GM12878 (cell line): Measurements from ENCODE around the gene PIK3R4. TPM values are rescaled to one million over a fixed set of nuclear protein-coding genes. Genes with fewer than 3 reads are reported as not detected.

Source experiments
- ATAC-seq: fragments of 200-7000 bp; cut with Tn5 transposase; 3 replicates; pipeline ENCODE4 v1.9.1; 2020; ENCODE audit warnings: mild to moderate bottlenecking, moderate library complexity
- BruUV-seq: library from RNA; stranded (reverse); fragments of 400-500 nt; replicated peaks from 2 replicates; lab custom pipeline; 2021; lab: Mats Ljungman, UMichigan
- CTCF ChIA-PET: fragments of 300-600 bp; sonication (Branson Sonifier 250); formaldehyde crosslinking; extraction: SDS; loops from one replicate; lab custom pipeline; 2021; ENCODE audit warnings: inconsistent platforms; lab: Yijun Ruan, JAX
- POLR2A ChIA-PET: fragments of 350-600 bp; formaldehyde crosslinking; extraction: SDS; loops from one replicate; lab custom pipeline; 2021; ENCODE audit warnings: inconsistent platforms; lab: Charles Lee
- RAD21 ChIA-PET: fragments of 300-600 bp; sonication (Branson Sonifier 250); formaldehyde crosslinking; loops from one replicate; lab custom pipeline; 2023; ENCODE audit warnings: antibody characterized with exemption; ENCODE audit not compliant: unreplicated experiment; lab: Charles Lee
- SMC1A ChIA-PET: fragments of 300-600 bp; sonication (Branson Sonifier 250); formaldehyde crosslinking; loops from one replicate; lab custom pipeline; 2023; ENCODE audit not compliant: unreplicated experiment, uncharacterized antibody; lab: Charles Lee
- DNase-seq: peaks from one replicate; pipeline ENCODE4 v3.0.0-alpha.2; 2011; ENCODE audit warnings: low read depth, low spot score
- FAIRE-seq: peaks from 3 replicates; lab custom pipeline; 2011; peaks lifted over from hg19 to GRCh38; lab: Jason Lieb, UNC
- H2AFZ ChIP-seq: 2 replicates; pipeline ENCODE4 v1.6.0; 2011; ENCODE audit warnings: low read depth, low read length, control low read depth; ENCODE audit not compliant: control insufficient read depth
- H3K27ac ChIP-seq: 2 replicates; pipeline ENCODE4 v1.5.1; 2011; ENCODE audit warnings: control low read depth; ENCODE audit not compliant: control insufficient read depth, insufficient read depth
- H3K27me3 ChIP-seq, 2 experiments: replicated peaks in 1 of 2; 2 replicates each; pipeline versions ENCODE4 v1.6.0 to v1.6.1; 2011; ENCODE audit warnings: low read length in 1 of 2; ENCODE audit not compliant: control insufficient read depth in 2 of 2, insufficient read depth in 2 of 2
- H3K36me3 ChIP-seq, 2 experiments: 2 replicates each; pipeline ENCODE4 v1.5.1; 2011; ENCODE audit warnings: low read length in 1 of 2; ENCODE audit not compliant: control insufficient read depth in 2 of 2, insufficient read depth in 2 of 2
- H3K4me1 ChIP-seq: 2 replicates; pipeline ENCODE4 v1.6.1; 2011; ENCODE audit warnings: mild to moderate bottlenecking, low read length, moderate library complexity, mixed read lengths; ENCODE audit not compliant: control insufficient read depth, insufficient read depth
- H3K4me2 ChIP-seq: 2 replicates; pipeline ENCODE4 v1.6.0; 2011; ENCODE audit warnings: control low read depth; ENCODE audit not compliant: control insufficient read depth, insufficient read depth
- H3K4me3 ChIP-seq: fragments of 200-600 bp; sonication (generic); 2 replicates; pipeline ENCODE4 v1.5.1; 2016
- H3K79me2 ChIP-seq: 2 replicates; pipeline ENCODE4 v1.6.0; 2011; ENCODE audit warnings: low read length; ENCODE audit not compliant: control insufficient read depth, insufficient read depth
- H3K9ac ChIP-seq: 2 replicates; pipeline ENCODE4 v1.8.0; 2011; ENCODE audit warnings: low read length, control low read depth, mixed read lengths; ENCODE audit not compliant: control insufficient read depth, insufficient read depth
- H3K9me3 ChIP-seq: replicated peaks from 3 replicates; pipeline ENCODE4 v1.5.1; 2011; ENCODE audit warnings: mild to moderate bottlenecking, low read length; ENCODE audit not compliant: control insufficient read depth, insufficient read depth
- H4K20me1 ChIP-seq: 2 replicates; pipeline ENCODE4 v1.6.0; 2011; ENCODE audit not compliant: control insufficient read depth, insufficient read depth
- ZNF274 ChIP-seq: IDR thresholded peaks from one replicate; pipeline ENCODE4 v1.8.0; 2011; ENCODE audit not compliant: insufficient read length, insufficient read depth
- WGBS: methylation state at CpG from one replicate; pipeline ENCODE4 v1.1.6; 2016; ENCODE audit warnings: low lambda C conversion rate; ENCODE audit not compliant: insufficient replicate concordance, insufficient coverage; ENCODE audit errors: missing lambda C conversion rate; 5-methylcytosine and 5-hydroxymethylcytosine counted together
- in situ Hi-C: fragments of 300-500 bp; cut with MboI; formaldehyde crosslinking; loops from 9 replicates; pipeline ENCODE4 v1.14.3; 2018; ENCODE audit warnings: mixed read lengths
- intact Hi-C: fragments of 100-400 bp; cut with micrococcal nuclease; formaldehyde crosslinking; loops from one replicate; pipeline ENCODE4 v1.14.2; 2022; ENCODE audit not compliant: unreplicated experiment
- polyA plus RNA-seq, 11 experiments: library from polyadenylated mRNA; depleted of rRNA in 4 of 11; unstranded in 6 of 11; stranded (reverse) in 5 of 11; fragments of >200 nt; fragmentation: Nextera tagmentation in 4 of 11; fragmentation: Illumina TruSeq in 1 of 11; extraction: Ambion mirVana in 4 of 11; extraction: Trizol in 1 of 11; gene quantifications; 1 replicate in 1 of 11; 2 replicates in 10 of 11; pipeline versions ENCODE4 v1.2.1 to v1.2.3, GENCODE V29; 2011 to 2016; ENCODE audit warnings: inconsistent platforms in 2 of 11, missing spikeins in 2 of 11, low read depth in 1 of 11
- total RNA-seq, 4 experiments: library from RNA; depleted of rRNA in 3 of 4; stranded (reverse); fragments of >200 nt in 3 of 4; fragmentation: Illumina TruSeq in 1 of 4; extraction: Trizol in 1 of 4; gene quantifications; 2 replicates each; pipeline versions ENCODE4 v1.2.1 to v1.2.3, GENCODE V29; 2013 to 2021
- TF ChIP-seq, protein P1 (sequence below): fragments of 450-650 bp; IDR thresholded peaks from 2 replicates; pipeline ENCODE4 v1.6.1; 2016; ENCODE audit warnings: mild to moderate bottlenecking
- TF ChIP-seq, protein P2 (sequence below): fragments of 450-650 bp; IDR thresholded peaks from 2 replicates; pipeline ENCODE4 v1.6.1; 2017; ENCODE audit warnings: mild to moderate bottlenecking, moderate library complexity

Gene PIK3R4
- total and polyA plus RNA-seq, 10 of the 15 experiments (the other 5 are each of a cell fraction or from before 2014, with no cell fraction given), result 22.6 to 50.2 (median 31.1) TPM

DNA sequence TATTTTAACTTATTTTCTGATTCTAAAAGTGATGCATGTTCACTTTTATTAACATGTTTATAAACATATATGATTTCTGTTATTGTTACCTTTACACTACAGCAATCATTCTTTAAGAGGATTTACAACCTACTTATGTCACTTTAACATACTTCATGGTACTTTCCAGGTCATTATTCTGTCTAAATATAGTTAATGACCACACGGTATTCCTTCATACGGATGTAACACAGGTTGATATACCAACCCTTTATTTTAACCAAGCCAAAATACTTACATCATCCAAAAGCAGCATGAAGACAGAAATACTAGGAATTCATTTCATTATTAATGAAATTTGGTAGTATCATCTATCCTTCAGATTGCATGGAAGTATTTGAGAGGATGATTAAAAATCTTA, 18.6 kb downstream of the PIK3R4 start:
- 95% methylated on average over 2 of the region's 2 CpGs for WGBS
- Histone ChIP-seq H3K4me1 (no peaks in the 10 kb centered on the region), H3K27ac (no peak overlapping the region), H3K9me3 (no peaks in the 10 kb centered on the region), H3K4me3 (no peak overlapping the region), H3K4me2 (no peak overlapping the region), H3K9ac (no peak overlapping the region), H2AFZ (no peak overlapping the region), H3K27me3 (no peaks in the 10 kb centered on the region), H3K36me3 (peaks cover 0 to 6% of the 10 kb centered on the region in 2 experiments; a peak in 2 of 4 replicates), H4K20me1 (no peaks in the 10 kb centered on the region), H3K79me2 (no peaks in the 10 kb centered on the region)
- no peak for TF ChIP-seq ZNF274
- TF ChIP-seq, protein P1, sequence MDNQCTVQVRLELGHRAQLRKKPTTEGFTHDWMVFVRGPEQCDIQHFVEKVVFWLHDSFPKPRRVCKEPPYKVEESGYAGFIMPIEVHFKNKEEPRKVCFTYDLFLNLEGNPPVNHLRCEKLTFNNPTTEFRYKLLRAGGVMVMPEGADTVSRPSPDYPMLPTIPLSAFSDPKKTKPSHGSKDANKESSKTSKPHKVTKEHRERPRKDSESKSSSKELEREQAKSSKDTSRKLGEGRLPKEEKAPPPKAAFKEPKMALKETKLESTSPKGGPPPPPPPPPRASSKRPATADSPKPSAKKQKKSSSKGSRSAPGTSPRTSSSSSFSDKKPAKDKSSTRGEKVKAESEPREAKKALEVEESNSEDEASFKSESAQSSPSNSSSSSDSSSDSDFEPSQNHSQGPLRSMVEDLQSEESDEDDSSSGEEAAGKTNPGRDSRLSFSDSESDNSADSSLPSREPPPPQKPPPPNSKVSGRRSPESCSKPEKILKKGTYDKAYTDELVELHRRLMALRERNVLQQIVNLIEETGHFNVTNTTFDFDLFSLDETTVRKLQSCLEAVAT, result no peak
- TF ChIP-seq, protein P2, sequence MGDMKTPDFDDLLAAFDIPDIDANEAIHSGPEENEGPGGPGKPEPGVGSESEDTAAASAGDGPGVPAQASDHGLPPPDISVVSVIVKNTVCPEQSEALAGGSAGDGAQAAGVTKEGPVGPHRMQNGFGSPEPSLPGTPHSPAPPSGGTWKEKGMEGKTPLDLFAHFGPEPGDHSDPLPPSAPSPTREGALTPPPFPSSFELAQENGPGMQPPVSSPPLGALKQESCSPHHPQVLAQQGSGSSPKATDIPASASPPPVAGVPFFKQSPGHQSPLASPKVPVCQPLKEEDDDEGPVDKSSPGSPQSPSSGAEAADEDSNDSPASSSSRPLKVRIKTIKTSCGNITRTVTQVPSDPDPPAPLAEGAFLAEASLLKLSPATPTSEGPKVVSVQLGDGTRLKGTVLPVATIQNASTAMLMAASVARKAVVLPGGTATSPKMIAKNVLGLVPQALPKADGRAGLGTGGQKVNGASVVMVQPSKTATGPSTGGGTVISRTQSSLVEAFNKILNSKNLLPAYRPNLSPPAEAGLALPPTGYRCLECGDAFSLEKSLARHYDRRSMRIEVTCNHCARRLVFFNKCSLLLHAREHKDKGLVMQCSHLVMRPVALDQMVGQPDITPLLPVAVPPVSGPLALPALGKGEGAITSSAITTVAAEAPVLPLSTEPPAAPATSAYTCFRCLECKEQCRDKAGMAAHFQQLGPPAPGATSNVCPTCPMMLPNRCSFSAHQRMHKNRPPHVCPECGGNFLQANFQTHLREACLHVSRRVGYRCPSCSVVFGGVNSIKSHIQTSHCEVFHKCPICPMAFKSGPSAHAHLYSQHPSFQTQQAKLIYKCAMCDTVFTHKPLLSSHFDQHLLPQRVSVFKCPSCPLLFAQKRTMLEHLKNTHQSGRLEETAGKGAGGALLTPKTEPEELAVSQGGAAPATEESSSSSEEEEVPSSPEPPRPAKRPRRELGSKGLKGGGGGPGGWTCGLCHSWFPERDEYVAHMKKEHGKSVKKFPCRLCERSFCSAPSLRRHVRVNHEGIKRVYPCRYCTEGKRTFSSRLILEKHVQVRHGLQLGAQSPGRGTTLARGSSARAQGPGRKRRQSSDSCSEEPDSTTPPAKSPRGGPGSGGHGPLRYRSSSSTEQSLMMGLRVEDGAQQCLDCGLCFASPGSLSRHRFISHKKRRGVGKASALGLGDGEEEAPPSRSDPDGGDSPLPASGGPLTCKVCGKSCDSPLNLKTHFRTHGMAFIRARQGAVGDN, result no peak
- FAIRE-seq (no peak), DNase-seq (no peak), ATAC-seq (no peak)
- intact Hi-C loops (no loop called here), in situ Hi-C loops (no loop called here)
- CTCF ChIA-PET, result interaction anchor here (0.6 to 1.3 kb wide), 2 partner anchors 148 to 166 kb away, joined by 3 to 4 read pairs; partner anchors contain the start of gene ATP2C1
- RAD21 ChIA-PET, result interaction anchor here (1.5 kb wide), 1 partner anchor 166 kb away, joined by 3 read pairs; the partner anchor contains the start of gene ATP2C1
- SMC1A ChIA-PET, result no interaction called here
- POLR2A ChIA-PET, result no interaction called here
- BruUV-seq, result no TSS peak
